Measurements from ENCODE around the gene CFAP47.
"Not testable (repeated sequence)": the region's sequence is repeated elsewhere in the genome, so short reads cannot be mapped to it uniquely, and the experiment has no call there.

CFAP47 gene, protein sequence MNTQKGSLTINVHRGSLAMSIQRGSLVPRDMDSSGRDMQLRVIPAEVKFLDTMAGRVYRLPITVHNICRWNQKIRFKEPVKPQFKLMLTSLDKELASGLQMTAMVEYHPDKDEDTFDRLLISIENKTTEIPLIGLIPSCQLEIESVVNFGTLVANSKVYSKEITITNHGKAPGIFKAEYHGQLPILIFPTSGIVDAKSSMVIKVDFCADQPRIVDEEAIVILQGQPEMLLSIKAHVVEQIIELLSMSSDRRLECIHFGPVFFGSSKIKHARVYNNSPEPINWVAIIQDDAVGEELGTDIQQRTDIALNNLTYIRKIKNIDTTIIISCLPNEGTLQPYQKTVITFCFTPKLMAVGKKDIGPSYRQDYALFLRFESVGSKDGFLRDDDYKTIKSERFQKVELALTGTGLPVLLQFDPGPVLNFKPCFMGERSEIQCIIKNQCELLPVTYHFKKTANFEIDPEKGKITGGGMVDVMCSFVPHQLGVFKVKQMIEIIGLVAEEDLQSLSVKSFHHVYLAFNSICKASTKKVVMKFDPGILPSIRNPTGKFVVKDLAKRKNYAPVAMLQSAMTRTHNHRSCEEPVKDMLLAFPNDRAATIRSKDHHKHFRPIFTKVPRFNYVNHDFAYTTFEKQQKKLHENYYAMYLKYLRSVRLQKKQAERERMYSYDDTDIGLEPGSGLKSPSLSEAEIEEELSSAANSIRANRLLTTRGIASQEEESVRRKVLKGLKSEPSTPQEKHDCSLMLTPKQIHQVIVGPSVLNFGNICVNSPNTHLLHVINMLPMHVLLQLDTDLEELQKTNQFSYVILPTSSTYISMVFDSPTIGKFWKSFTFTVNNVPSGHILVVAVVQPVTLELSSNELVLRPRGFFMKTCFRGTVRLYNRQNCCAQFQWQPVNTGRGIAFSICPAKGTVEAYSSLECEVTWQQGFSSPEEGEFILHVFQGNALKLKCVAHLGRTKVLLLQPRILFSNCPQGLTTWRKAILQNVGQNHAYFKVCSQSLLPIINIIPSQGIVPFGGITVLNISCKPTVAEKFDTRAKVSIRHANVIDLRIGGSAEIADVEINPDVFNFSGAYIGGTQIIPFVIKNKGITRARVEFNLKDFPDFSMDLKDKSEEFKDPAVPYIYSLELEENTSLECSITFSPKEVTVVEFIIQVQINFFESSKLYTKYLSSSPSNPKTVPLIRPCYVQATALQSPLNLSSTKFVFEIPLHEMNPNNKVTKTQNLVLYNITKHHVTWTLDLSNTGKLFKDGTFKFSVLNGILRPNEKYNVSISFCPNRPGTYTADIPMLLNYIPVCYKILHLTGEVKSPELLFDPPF (N-terminal part only)

DNA sequence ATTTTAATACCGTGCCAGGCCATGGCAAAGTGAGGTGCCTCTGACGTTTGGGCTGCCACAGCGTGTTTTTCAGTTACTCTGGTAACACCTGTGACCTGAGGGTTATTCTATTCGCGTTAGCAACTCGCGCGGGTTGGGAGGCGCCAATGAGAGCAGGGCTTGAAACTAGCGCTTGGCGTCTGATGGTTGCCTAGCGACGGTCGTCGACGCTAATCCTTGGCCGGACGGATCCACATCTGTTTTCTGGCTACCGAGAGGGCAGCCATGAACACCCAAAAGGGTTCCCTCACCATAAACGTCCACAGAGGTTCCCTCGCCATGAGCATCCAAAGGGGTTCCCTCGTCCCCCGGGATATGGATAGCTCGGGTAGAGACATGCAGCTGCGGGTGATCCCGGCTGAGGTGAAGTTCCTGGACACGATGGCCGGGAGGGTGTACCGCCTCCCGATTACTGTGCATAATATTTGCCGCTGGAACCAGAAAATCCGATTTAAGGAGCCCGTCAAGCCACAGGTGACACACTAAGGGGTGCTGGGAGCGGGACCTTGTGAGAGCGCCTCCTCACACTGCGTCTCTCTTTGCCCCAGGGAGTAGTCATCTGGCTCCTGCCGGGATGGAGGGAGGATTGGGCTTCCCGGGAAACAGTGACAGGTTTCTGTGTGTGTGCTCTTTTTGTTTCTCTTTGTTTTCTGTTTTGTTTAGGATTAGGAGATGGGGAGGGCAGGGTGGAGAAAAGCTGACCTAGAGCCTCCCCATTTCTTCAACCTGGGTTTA, at the start of gene CFAP47:
TSS of gene CFAP47 (plus strand) at position 199 of the 774 bp plus-strand sequence. CDS start at position 265, 66 bp downstream.
- DNase-seq: no peak

DNA sequence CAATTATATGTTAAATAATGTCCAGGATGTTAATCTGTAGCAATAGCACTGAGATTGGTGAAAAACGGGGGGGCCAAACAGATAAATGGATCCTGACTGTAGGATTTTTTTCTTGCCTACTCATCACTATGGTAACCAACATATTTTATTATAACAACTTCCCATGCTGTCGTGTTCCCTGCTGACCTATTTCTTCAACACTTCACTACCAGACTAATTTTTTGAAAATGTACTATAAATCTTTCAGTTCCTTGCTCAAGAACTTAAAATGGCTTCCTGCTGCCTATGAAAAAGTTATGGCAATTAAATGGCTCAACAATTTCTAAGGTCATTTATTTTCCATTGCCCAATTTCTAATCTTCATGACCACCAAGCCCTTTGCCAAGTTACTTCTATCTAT, 38.9 kb upstream of the CFAP47 start:
- no peak for DNase-seq

GRCh38 chrX:35886135-35886534, 33.4 kb upstream of the CFAP47 start:
- no peak for DNase-seq

DNA sequence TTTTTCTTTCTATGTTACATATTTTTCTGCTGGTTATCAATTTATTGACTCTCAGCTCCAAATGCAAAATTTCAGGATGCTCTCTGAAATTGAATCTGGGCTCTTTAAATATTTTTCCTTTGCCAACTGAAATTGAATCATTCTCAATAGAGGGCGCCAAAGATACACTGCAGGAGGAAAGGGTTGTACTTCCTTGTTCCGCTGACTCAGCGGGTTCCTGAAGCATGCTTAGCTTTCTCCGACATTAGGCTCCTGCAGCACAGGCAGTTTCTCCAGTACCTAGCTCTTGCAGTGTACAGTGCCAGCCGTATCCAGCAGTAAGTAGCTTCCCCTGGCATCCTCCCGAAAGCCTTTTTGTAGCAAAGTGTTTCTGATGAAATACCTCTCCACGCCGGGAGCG, 28.8 kb upstream of the CFAP47 start:
- DNase-seq: no peak

GRCh38 chrX:35986816-35987215, 67.3 kb downstream of the CFAP47 start:
- not testable (repeated sequence) for DNase-seq

- no peak for DNase-seq
These were observed 87.7 kb downstream of the CFAP47 start for GRCh38 chrX:36007207-36007606.

DNA sequence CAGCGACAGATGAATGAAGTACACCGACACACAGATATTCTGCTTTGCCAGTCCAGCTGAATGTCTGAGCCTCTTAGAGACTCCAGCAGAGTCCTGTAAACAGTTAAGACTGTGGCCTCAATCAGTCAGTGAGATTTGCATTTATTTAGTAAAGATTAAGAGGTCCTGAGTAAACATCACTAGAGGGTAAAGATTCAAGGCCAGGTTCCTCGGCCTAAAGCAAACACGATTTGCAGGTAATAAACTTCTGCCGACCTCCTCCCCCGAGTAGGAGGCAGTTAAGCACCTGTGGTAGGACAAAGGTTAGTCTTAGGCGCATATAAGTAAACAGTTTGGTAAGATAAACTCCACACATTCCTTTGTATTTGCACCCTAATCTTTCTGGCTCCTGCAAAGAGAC, 99.6 kb downstream of the CFAP47 start:
- no peak for DNase-seq

- no peak for DNase-seq
These were observed 116.0 kb downstream of the CFAP47 start for GRCh38 chrX:36035550-36035949.

- no peak for DNase-seq
These were observed 143.2 kb downstream of the CFAP47 start for GRCh38 chrX:36062778-36063177.

- no peak for DNase-seq
These were observed 151.5 kb downstream of the CFAP47 start for GRCh38 chrX:36071061-36071460.

DNA sequence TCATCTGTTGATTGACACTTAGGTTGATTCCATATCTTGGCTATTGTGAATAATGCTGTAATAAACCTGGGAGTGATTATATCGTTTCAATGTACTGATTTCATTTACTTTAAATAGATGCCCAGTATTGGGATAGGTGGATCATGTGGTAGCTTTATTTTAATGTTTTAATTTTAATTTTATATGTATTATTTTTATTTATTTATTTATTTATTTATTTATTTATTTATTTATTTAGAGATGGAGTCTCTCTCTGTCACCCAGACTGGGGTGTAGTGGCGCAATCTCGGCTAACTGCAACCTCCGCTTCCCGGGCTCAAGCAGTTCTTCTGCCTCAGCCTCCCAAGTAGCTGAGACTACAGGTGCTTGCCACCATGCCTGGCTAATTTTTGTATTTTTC, 155.5 kb downstream of the CFAP47 start:
- not testable (repeated sequence) for DNase-seq

- DNase-seq: no peak
These were observed 163.7 kb downstream of the CFAP47 start for GRCh38 chrX:36083256-36083655.

- no peak for DNase-seq
These were observed 167.8 kb downstream of the CFAP47 start for GRCh38 chrX:36087366-36087765.

GRCh38 chrX:36088939-36089338, 169.4 kb downstream of the CFAP47 start:
- DNase-seq: not testable (repeated sequence)

- DNase-seq: no peak
These were observed 182.9 kb downstream of the CFAP47 start for GRCh38 chrX:36102425-36102824.

GRCh38 chrX:36116222-36116621, 196.7 kb downstream of the CFAP47 start:
- no peak for DNase-seq

GRCh38 chrX:36159254-36159653, 239.7 kb downstream of the CFAP47 start:
- no peak for DNase-seq

GRCh38 chrX:36160081-36160480, 240.5 kb downstream of the CFAP47 start:
- DNase-seq: no peak

DNA sequence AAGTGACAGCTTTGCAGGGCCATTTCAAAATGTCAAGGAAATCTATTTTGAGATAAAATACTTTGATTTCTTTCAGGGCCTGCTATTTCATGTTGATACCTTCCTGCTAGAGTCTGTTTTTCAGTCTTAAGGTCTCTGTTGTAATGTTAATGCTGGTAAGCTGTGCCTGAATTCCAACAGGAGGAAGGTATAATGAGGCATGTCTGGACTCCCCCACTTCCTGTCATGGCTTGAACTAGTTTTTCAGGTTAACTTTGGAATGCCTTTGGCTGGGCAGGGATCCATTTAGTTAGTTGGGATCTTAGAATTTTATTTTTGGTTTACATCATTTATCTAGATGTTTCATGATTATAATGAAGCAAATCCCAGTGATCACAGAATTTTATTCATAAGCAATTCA, 279.0 kb downstream of the CFAP47 start:
- DNase-seq: no peak

- no peak for DNase-seq
These were observed 280.4 kb downstream of the CFAP47 start for GRCh38 chrX:36199928-36200327.

DNA sequence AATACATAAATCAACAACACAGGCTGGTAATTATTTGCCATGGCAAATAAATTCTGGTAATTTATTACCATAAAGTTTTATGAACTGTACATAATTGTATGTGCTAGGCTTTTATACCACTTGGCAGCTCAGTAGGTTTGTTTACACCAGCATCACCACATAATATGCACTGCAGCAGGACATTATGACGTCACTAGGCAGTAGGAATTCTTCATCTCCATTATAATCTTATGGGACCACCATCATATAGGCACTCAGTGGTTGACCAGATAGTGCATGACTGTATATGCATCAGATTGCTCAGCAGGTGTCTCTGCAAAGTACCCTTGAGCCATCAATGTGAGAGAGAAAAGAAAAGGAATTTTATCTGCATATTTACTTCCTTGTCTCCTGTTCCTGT, 295.4 kb downstream of the CFAP47 start:
- no peak for DNase-seq

- no peak for DNase-seq
These were observed 299.3 kb downstream of the CFAP47 start for GRCh38 chrX:36218801-36219200.
